Aorta (tissue), 5 donors: ENCODE data around the gene CREG2. TPM values are rescaled to one million over a fixed set of nuclear protein-coding genes. Genes with fewer than 3 reads are reported as not detected.

ENCODE experiments used
- ATAC-seq: fragments of 200-7000 bp; cut with Tn5 transposase; one replicate; pipeline ENCODE4 v1.9.1; 2022; ENCODE audit warnings: moderate library complexity; ENCODE audit not compliant: low FRiP score
- DNase-seq, 2 donors: peaks; one replicate each; pipeline ENCODE4 v3.0.0-alpha.2; 2020
- H3K27ac ChIP-seq, 2 donors: one replicate each; pipeline ENCODE4 v1.5.1; 2013; ENCODE audit warnings: low read length in 2 of 2, mild to moderate bottlenecking in 2 of 2, moderate library complexity in 2 of 2, control low read depth in 1 of 2, inconsistent platforms in 1 of 2, low read depth in 1 of 2
- H3K27me3 ChIP-seq, 2 donors: one replicate each; pipeline ENCODE4 v1.6.1; 2013; ENCODE audit warnings: control low read depth in 1 of 2, low read length in 1 of 2, mild to moderate bottlenecking in 1 of 2, moderate library complexity in 1 of 2; ENCODE audit not compliant: insufficient read depth in 2 of 2, control insufficient read depth in 1 of 2
- H3K36me3 ChIP-seq, 2 donors: one replicate each; pipeline ENCODE4 v1.6.1; 2013; ENCODE audit warnings: control low read depth in 1 of 2, low read length in 1 of 2, mild to moderate bottlenecking in 1 of 2; ENCODE audit not compliant: insufficient read depth in 2 of 2, control insufficient read depth in 1 of 2
- H3K4me1 ChIP-seq, 2 donors: one replicate each; pipeline ENCODE4 v1.6.1; 2013; ENCODE audit warnings: low read length in 2 of 2, control low read depth in 1 of 2, mild to moderate bottlenecking in 1 of 2, moderate library complexity in 1 of 2; ENCODE audit not compliant: insufficient read depth in 2 of 2, control insufficient read depth in 1 of 2
- H3K4me3 ChIP-seq, 2 donors: one replicate each; pipeline ENCODE4 v1.5.1; 2013; ENCODE audit warnings: low read length in 2 of 2, control low read depth in 1 of 2, mild to moderate bottlenecking in 1 of 2
- H3K9me3 ChIP-seq: one replicate; pipeline ENCODE4 v1.6.1; 2013; ENCODE audit warnings: mild to moderate bottlenecking, low read length; ENCODE audit not compliant: control insufficient read depth
- WGBS, 2 donors: extraction: QIAGEN DNeasy Blood & Tissue Kit; methylation state at CpG; one replicate each; pipeline ENCODE4 v1.1.7; 2013; 5-methylcytosine and 5-hydroxymethylcytosine counted together
- intact Hi-C, 2 donors: fragments of 100-400 bp; cut with DNase I; formaldehyde crosslinking; loops; one replicate each; pipeline versions ENCODE4 v1.14.2 to v1.15.0; 2022
- polyA plus RNA-seq, 2 donors: library from polyadenylated mRNA; stranded (reverse); fragments of 200-250 nt; gene quantifications; one replicate each; pipeline ENCODE4 v1.2.3, GENCODE V29; 2013
- total RNA-seq, 2 donors: library from RNA; stranded (reverse); fragmentation: NEBNext Ultra II Directional; extraction: Animal tissue kit (Norgen Biotek cat#: 25700); gene quantifications; one replicate each; pipeline ENCODE4 v1.2.1, GENCODE V29; 2021
- donor health status: healthy with polysubstance abuse.
- donor health status: Bipolar disorder and iron deficiency.
- donor health status: DM: no; HTN: no; CAD: no.
- donor health status: DM: no; HTN: no; CAD: no.
- donor health status: DM: yes; HTN: yes; CAD: no.

CREG2 gene
- total and polyA plus RNA-seq, 4 donors = 0.60 TPM; not detected in 3

DNA sequence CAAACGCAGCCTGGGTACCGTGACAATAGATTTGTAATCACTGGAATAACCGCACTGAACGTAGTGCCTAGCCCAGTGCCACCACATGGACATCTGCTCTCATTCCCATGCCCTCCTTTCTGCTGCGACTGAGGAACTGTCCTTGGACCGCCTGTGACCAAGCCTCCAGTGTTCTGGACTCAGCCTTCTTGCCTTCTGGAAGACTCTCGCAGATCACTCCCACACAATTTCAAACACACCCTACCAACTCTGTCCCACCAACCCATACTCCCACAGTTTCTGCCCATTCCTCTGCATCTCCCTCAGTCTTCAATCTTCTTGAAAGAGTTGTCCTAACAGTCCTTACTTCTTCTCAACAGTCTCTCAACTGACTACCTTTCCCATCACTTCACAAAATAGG lies 80.9 kb downstream of the CREG2 start:
- DNase-seq = no peak
- H3K4me3 ChIP-seq = peak overlapping the region; percentile 39 to 80
- no peaks in the 10 kb centered on the region for H3K36me3 ChIP-seq
- ATAC-seq = no peak
- intact Hi-C loops = loop anchor here in 1 of 2 donors (2.0 kb wide), 1 partner anchor 54 kb away; the partner anchor contains the start of gene CNOT11
- H3K27me3 ChIP-seq = no peaks in the 10 kb centered on the region
- H3K9me3 ChIP-seq = no peaks in the 10 kb centered on the region
- WGBS, 2 donors = 37 to 41% methylated on average over 7 of the region's 7 CpGs
- peak overlapping the region in 1 of 2 donors; percentile 31 for H3K27ac ChIP-seq
- H3K4me1 ChIP-seq = peaks cover 0 to 3% of the 10 kb centered on the region in 2 donors

DNA sequence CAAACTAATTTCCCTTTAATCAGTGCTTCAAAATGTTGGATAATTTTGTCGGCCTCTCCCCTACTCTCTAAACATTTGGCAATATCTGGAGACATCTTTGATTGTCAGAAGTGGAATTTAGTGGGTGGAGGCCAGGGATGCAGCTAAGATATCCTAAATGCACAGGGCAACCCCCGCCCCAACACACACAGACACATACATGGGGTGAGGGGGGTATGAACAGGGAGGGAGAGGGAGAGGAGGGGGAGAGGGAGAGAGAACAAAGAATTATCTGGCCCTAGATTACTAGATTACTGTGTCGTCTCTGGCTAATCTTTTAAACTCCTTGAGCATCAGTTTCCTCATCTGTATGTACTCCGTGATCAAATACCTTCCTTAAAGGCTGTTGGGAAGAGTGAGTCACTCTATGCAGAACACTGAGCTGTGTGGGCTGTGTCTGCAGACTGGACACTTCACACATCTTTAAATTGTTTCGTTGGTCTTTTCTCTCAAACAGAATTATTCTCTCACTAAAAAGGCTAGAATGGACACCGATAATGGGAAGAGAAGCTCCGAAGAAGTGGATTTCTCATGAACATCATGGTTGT lies 81.7 kb downstream of the CREG2 start:
- 70 to 72% methylated on average over 7 of the region's 7 CpGs for WGBS, 2 donors
- Histone ChIP-seq H3K36me3 (no peaks in the 10 kb centered on the region), H3K4me3 (peak overlapping the region in 1 of 2 donors; percentile 80), H3K27ac (no peak overlapping the region), H3K9me3 (no peaks in the 10 kb centered on the region), H3K4me1 (peaks cover 0 to 3% of the 10 kb centered on the region in 2 donors), H3K27me3 (no peaks in the 10 kb centered on the region)
- no peak for ATAC-seq
- no peak for DNase-seq
- intact Hi-C loops = loop anchor here in 1 of 2 donors (2.0 kb wide), 1 partner anchor 53 kb away; the partner anchor contains the start of gene CNOT11

DNA sequence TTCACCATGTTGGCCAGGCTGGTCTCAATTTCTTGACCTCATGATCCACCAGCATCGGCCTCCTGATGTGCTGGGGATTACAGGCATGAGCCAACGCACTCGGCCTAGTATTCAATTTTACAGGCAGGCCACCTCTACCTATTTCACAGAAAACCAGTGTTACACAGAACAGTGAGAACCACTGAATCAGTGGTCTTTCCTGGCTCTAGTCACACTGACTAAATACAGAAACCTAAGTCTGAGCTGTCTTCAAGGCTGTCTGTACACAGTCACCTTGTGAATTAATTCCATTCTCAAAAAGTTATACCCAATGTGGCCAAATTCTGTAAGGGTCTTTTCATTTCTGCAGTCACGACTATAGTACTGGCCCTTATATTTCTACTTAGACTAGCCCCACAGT lies 82.3 kb downstream of the CREG2 start:
- no peak overlapping the region for H3K27ac ChIP-seq
- H3K4me3 ChIP-seq = no peak overlapping the region
- DNase-seq (no peak), ATAC-seq (no peak)
- 87 to 88% methylated on average over 4 of the region's 4 CpGs for WGBS, 2 donors
- no peaks in the 10 kb centered on the region for H3K36me3 ChIP-seq
- no peaks in the 10 kb centered on the region for H3K9me3 ChIP-seq
- H3K27me3 ChIP-seq = no peaks in the 10 kb centered on the region
- peaks cover 0 to 3% of the 10 kb centered on the region in 2 donors for H3K4me1 ChIP-seq
- intact Hi-C loops = no loop called here

DNA sequence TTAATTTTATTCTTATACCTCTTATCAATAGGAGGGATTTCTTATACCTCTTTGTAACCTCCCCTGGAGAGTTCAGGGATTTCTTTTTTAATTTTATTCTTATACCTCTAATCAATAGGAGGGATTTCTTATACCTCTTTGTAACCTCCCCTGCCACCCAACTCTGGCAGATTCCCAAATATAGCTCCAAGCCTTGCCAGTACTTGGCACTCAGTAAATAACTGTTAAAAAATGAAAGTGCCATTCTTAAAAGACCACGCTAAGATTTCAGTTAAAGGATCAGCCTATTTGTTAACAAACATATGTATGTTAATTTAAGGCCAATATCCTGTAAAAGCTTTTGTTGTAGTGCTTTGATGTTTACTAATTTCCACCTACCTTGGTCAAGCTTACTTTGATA lies 83.6 kb downstream of the CREG2 start:
- Histone ChIP-seq H3K4me1 (peaks cover 0 to 3% of the 10 kb centered on the region in 2 donors), H3K9me3 (no peaks in the 10 kb centered on the region), H3K27ac (no peak overlapping the region), H3K4me3 (no peak overlapping the region), H3K36me3 (no peaks in the 10 kb centered on the region), H3K27me3 (no peaks in the 10 kb centered on the region)
- intact Hi-C loops = no loop called here
- no peak for DNase-seq
- WGBS, 2 donors = 66 to 78% methylated on average over 1 of the region's 1 CpG
- ATAC-seq = no peak

DNA sequence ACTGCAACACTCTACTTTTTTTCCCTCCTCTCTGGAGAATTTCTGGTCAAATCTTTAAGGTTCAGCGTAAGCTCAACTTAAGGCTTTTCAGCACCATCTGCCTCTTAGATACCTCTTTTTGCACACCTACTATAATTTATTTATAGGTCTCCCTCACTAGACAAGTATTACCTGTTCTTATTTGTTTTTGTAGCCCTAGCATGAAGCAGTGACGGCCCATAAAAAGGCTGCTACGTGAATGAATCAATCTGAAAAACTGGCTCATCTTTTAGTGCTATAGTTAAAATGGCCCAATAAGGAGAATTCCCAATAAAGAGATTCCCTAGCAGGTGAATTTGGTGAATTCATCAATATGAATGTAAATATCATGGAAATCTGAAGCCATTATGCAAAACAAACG lies 85.3 kb downstream of the CREG2 start:
- no peaks in the 10 kb centered on the region for H3K9me3 ChIP-seq
- intact Hi-C loops = no loop called here
- H3K4me3 ChIP-seq = no peak overlapping the region
- no peaks in the 10 kb centered on the region for H3K27me3 ChIP-seq
- ATAC-seq (no peak), DNase-seq (no peak)
- WGBS, 2 donors = 89 to 90% methylated on average over 4 of the region's 4 CpGs
- H3K36me3 ChIP-seq = no peaks in the 10 kb centered on the region
- H3K4me1 ChIP-seq = peaks cover 0 to 3% of the 10 kb centered on the region in 2 donors
- H3K27ac ChIP-seq = no peak overlapping the region

DNA sequence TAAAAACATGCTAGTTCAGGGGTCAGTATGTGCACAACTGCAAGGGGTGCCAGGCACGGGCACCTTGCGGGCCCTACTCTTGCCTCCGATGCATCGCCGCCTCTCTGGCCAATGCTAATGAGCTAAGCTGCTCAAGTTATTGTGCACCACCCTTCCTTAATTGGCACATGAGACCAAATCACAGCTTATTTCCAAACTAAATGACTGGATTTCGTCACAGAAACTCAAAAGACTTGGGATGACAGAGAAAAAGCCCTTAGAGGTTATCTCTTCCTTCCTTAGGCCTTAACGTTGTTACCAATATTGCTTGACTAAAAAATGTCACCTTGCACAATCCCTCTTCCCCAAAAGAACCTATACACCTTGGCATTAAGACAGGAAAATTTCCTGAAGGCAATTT lies 86.5 kb downstream of the CREG2 start:
- DNase-seq (no peak), ATAC-seq (no peak)
- Histone ChIP-seq H3K9me3 (no peaks in the 10 kb centered on the region), H3K4me3 (no peak overlapping the region), H3K4me1 (no peaks in the 10 kb centered on the region), H3K36me3 (no peaks in the 10 kb centered on the region), H3K27ac (no peak overlapping the region), H3K27me3 (no peaks in the 10 kb centered on the region)
- intact Hi-C loops = no loop called here
- 76 to 91% methylated on average over 7 of the region's 7 CpGs for WGBS, 2 donors

DNA sequence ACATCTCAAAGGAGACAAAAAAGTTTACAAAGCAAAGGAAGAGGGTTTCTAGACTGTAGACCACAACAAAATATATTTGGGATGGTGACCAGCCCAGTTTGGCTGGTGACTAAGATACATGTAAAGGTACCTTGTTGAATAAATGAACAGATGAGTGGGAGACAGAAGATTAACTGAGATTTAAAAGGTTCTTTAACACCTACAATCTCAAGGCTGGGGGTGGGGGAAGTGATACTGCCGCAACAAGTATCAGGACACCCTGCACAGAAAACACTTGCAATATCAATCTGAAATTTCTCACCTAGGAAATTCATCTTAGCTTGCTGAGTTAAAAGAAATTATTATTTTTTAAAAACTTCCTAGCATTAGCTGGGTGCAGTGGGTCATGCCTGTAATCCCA lies 87.1 kb downstream of the CREG2 start:
- intact Hi-C loops = no loop called here
- no peak for DNase-seq
- no peaks in the 10 kb centered on the region for H3K36me3 ChIP-seq
- H3K27ac ChIP-seq = no peak overlapping the region
- ATAC-seq = no peak
- no peaks in the 10 kb centered on the region for H3K27me3 ChIP-seq
- H3K4me3 ChIP-seq = no peak overlapping the region
- H3K9me3 ChIP-seq = no peaks in the 10 kb centered on the region
- no peaks in the 10 kb centered on the region for H3K4me1 ChIP-seq
- 97 to 100% methylated on average over 1 of the region's 1 CpG for WGBS, 2 donors

DNA sequence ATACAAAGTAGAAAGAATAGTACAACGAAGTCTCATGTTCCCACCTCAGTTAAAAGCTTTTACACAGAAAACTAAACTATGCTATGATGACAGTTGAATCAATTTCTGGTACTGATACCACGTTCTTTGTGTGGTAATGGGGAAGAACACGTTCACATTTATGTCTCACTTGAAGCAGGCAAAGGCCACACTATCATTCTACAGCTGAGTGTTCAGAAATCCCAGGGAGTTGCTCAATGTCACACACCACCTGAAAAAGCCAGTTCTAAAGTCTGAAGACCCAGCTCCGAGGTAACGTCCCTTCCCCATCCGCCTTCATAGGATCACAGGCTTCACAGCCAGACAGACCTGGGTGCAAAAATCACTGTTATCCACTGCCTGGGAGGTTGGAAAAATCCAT lies 87.7 kb downstream of the CREG2 start:
- no peaks in the 10 kb centered on the region for H3K4me1 ChIP-seq
- no peak for DNase-seq
- intact Hi-C loops = no loop called here
- no peak for ATAC-seq
- H3K36me3 ChIP-seq = no peaks in the 10 kb centered on the region
- no peak overlapping the region for H3K27ac ChIP-seq
- H3K9me3 ChIP-seq = no peaks in the 10 kb centered on the region
- WGBS, 2 donors = 52 to 64% methylated on average over 6 of the region's 6 CpGs
- H3K4me3 ChIP-seq = no peak overlapping the region
- H3K27me3 ChIP-seq = no peaks in the 10 kb centered on the region

DNA sequence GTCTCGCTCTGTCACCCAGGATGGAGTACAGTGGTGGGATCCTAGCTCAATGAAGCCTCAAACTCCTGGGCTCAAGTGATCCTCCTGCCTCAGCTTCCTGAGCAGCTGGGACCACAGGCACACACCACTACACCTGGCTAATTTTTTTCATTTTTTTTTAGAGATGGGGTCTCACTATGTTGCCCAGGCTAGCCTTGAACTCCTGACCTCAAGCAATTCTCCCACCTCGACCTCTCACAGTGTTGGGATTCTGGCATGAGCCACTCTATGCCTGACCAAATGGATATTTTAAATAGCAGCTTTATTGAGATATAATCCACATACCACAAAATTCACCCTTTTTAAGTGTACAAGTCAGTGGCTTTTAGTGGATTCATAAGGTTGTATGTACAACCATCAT lies 89.9 kb downstream of the CREG2 start:
- no peaks in the 10 kb centered on the region for H3K9me3 ChIP-seq
- no peak for DNase-seq
- H3K27ac ChIP-seq = no peak overlapping the region
- no peaks in the 10 kb centered on the region for H3K27me3 ChIP-seq
- 72 to 79% methylated on average over 2 of the region's 2 CpGs for WGBS, 2 donors
- peaks cover 0 to 4% of the 10 kb centered on the region in 2 donors for H3K36me3 ChIP-seq
- no peaks in the 10 kb centered on the region for H3K4me1 ChIP-seq
- no peak for ATAC-seq
- no peak overlapping the region for H3K4me3 ChIP-seq
- intact Hi-C loops = no loop called here
